T-helper 17 cell (primary cell): Measurements from ENCODE around the gene PGM1. TPM values are rescaled to one million over a fixed set of nuclear protein-coding genes. Genes with fewer than 3 reads are reported as not detected.
"Not testable (repeated sequence)": the region's sequence is repeated elsewhere in the genome, so short reads cannot be mapped to it uniquely, and the experiment has no call there.

Source experiments
- ATAC-seq: fragments of 150-1000 bp; cut with Tn5 transposase; 2 replicates; pipeline ENCODE4 v1.10.0; 2021; ENCODE audit warnings: mild to moderate bottlenecking, moderate library complexity
- DNase-seq, 3 donors: peaks; one replicate each; pipeline versions ENCODE4 v3.0.0 to v3.0.0-alpha.2; 2020 to 2021
- H3K9me3 ChIP-seq: one replicate; pipeline ENCODE4 v1.7.0; 2013; ENCODE audit warnings: low read length, mild to moderate bottlenecking; ENCODE audit not compliant: control insufficient read depth, poor library complexity, severe bottlenecking
- H3K27ac Mint-ChIP-seq: one replicate; pipeline ENCODE4 v1.8.0; 2022; ENCODE audit warnings: mild to moderate bottlenecking, moderate library complexity, mixed read lengths
- H3K27me3 Mint-ChIP-seq: one replicate; pipeline ENCODE4 v1.8.0; 2022; ENCODE audit warnings: mixed read lengths
- H3K36me3 Mint-ChIP-seq: one replicate; pipeline ENCODE4 v1.8.0; 2022; ENCODE audit warnings: low read depth, mixed read lengths
- H3K4me1 Mint-ChIP-seq: one replicate; pipeline ENCODE4 v1.8.0; 2022; ENCODE audit warnings: mild to moderate bottlenecking, mixed read lengths
- H3K4me3 Mint-ChIP-seq: one replicate; pipeline ENCODE4 v1.8.0; 2022; ENCODE audit warnings: mild to moderate bottlenecking, moderate library complexity, mixed read lengths
- total RNA-seq, 4 donors: library from RNA in 2 of 4; stranded (reverse) in 2 of 4; gene quantifications; one replicate each; pipeline ENCODE4 v1.2.3 and lab custom pipeline; 2022 to 2026

PGM1 gene
- total RNA-seq, 2 donors from 2014 or later: 11.7 to 14.2 TPM

DNA sequence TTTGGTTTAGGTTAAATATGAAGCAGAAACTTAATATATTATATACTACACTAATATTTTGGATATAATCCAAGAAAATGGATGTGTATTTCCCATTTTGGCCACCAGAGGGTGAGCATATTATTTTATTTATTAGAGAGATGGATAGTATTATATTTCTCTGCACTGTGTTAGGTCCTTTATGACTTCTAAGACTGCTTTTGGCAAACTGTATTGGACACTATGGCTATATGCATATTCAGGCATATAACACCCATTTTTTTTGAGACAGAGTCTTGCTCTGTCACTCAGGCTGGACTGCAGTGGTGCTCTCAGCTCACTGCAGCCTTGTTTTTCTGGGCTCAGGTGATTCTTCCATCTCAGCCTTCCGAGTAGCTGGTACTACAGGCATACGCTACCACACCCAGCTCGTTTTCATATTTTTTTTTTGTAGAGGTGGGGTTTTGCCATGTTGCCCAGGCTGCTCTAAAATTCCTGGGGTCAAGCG, 17.8 kb upstream of the PGM1 start:
- peaks cover 2% of the 10 kb centered on the region for H3K4me1 Mint-ChIP-seq
- H3K36me3 Mint-ChIP-seq: no peaks in the 10 kb centered on the region
- H3K9me3 ChIP-seq: no peaks in the 10 kb centered on the region
- H3K27ac Mint-ChIP-seq: no peak overlapping the region
- DNase-seq: no peak
- no peaks in the 10 kb centered on the region for H3K27me3 Mint-ChIP-seq
- peak; percentile 51 for ATAC-seq
- H3K4me3 Mint-ChIP-seq: no peak overlapping the region

DNA sequence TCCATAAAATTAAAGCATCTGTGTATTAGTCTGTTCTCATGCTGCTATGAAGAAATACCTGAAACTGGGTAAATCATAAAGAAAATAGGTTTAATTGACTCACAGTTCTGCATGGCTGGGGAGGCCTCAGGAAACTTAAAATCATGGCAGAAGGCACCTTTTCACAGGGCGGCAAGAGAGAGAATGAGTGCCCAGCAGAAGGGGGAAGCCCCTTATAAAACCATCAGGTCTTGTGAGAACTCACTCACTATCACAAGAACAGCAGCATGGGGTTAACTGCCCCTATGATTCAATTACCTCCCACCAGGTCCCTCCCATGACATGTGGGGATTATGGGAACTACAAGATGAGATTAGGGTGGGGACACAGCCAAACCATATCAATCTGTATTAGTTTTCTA, 6.9 kb upstream of the PGM1 start:
- peak overlapping the region; percentile 16 for H3K27ac Mint-ChIP-seq
- not testable (repeated sequence) for H3K27me3 Mint-ChIP-seq, H3K4me3 Mint-ChIP-seq, H3K4me1 Mint-ChIP-seq, H3K36me3 Mint-ChIP-seq, ATAC-seq, DNase-seq, H3K9me3 ChIP-seq

DNA sequence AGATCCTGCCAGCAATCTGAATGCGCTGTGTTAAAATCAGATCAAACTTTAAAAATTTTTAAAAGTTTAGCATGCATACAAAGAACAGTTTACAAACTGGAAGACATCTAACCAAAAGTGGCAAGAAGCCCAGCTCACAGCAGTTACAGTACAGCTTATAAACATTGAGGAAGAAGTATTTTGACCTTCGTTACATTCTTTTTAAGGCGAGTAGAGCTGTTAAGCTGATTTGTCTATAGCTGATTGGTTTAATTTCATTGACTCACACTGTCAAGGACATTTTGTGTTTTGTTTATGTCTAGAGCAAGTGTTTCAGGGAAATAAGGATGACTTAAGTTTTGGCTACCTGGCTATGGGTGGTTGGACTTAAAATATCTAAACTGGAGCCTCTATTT, 3.0 kb upstream of the PGM1 start:
- DNase-seq: no peak
- H3K27ac Mint-ChIP-seq: no peak overlapping the region
- H3K27me3 Mint-ChIP-seq: no peaks in the 10 kb centered on the region
- ATAC-seq: no peak
- H3K9me3 ChIP-seq: no peaks in the 10 kb centered on the region
- H3K4me3 Mint-ChIP-seq: no peak overlapping the region
- no peaks in the 10 kb centered on the region for H3K36me3 Mint-ChIP-seq
- peaks cover 14% of the 10 kb centered on the region for H3K4me1 Mint-ChIP-seq

DNA sequence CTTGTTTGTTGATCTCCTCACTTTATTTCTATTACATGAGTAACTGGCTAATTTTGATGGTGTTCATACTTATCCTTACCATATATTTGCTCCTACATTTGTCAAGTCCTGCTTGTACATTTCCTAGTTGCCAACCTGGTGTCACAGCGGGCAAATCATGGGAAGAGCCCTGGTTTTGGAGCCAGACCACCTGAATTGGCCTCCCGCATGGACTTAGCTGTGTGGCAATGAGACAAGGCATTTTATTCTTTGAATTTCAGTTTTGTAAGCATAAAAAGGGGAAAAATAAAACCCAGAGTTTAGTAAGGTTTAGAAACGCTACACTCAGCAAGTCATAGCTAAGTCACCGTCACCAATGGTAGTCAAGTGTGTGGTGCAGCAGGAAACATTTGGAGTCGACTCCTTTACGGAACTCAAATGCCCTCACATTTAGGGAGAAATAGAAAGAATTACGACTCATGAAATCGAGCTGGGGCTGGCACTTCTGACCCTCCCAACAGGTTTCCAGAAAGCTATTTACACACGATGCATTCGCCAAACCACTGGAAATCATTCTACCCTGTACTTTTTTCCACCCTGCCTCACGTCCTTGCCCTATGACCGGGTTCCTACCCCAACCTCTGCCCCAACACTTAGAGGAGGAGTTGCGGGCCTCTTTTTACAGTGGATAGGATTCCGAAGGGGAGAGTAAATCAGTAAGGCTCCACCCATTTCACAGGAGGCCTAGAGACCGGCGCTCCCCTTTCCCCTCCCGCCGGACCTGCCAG, 492 bp upstream of the PGM1 start:
- Mint-ChIP-seq H3K27me3 (no peaks in the 10 kb centered on the region), H3K4me1 (peaks cover 21% of the 10 kb centered on the region), H3K36me3 (peaks cover 2% of the 10 kb centered on the region), H3K27ac (peak overlapping the region; percentile 96), H3K4me3 (peak overlapping the region; percentile 97)
- DNase-seq (no peak), ATAC-seq (no peak)
- no peaks in the 10 kb centered on the region for H3K9me3 ChIP-seq

DNA sequence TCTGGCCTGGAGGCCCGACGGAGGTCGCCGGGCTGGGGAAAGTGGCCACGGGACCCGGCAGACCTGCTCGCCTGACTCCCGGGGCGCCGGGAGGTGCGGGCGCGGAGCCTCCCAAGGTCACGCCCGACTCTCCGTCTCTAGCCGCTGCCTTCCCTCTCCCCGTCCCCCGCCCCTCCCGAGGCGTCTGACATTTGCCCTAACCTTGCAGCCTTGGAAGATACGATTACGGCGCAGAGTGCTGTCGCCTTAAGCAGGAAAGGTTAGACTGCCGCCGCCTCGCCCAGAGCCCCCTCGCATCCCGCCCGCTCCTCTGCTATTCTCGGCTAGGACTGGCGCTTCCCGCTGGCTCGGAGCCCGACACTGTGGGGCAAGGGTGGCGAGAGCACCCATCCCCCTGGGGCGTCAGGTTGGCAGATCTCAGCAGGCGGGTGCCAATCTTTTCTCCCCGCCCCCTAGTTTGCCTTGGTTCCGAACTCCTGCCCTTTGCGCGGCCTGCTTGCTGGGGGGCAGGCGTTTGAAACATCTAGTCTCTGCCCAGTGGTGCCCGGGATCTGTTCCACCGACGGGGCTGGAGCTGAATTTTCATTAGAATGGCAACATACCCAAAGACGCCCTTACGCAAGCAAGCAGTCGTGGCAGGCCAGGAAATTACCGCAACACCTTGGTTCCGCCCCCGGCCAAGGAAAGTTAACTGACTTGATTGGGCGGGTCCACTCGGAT, 835 bp downstream of the PGM1 start:
- Mint-ChIP-seq H3K4me1 (peaks cover 17% of the 10 kb centered on the region), H3K36me3 (peaks cover 2% of the 10 kb centered on the region), H3K27ac (peak overlapping the region; percentile 96), H3K27me3 (no peaks in the 10 kb centered on the region), H3K4me3 (peak overlapping the region; percentile 97)
- no peaks in the 10 kb centered on the region for H3K9me3 ChIP-seq
- DNase-seq (peak; percentile 55 to 62 (median 61)), ATAC-seq (peak; percentile 72)

DNA sequence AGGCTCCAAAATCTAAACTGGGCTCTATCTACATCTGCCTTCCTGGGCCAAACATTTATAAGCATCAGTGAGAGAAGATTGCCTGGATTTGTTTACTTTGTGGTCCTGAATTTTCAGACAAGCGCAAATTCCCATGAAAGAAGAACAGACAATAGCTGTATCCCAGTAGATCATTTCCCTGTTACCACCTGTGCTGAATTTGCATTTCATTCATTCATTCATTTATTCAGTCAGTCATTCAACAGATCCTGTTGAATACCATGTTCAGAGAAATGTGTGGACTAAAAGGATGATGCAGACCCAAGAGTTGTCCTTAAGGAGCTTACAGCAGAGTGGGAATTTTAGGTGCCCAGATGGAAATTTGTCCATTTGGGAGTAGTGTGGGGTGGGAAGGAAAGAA, 2.2 kb downstream of the PGM1 start:
- no peaks in the 10 kb centered on the region for H3K27me3 Mint-ChIP-seq
- peaks cover 5% of the 10 kb centered on the region for H3K36me3 Mint-ChIP-seq
- H3K9me3 ChIP-seq: no peaks in the 10 kb centered on the region
- no peak for ATAC-seq
- DNase-seq: no peak
- H3K4me3 Mint-ChIP-seq: peak overlapping the region; percentile 49
- peak overlapping the region; percentile 70 for H3K27ac Mint-ChIP-seq
- peaks cover 20% of the 10 kb centered on the region for H3K4me1 Mint-ChIP-seq

DNA sequence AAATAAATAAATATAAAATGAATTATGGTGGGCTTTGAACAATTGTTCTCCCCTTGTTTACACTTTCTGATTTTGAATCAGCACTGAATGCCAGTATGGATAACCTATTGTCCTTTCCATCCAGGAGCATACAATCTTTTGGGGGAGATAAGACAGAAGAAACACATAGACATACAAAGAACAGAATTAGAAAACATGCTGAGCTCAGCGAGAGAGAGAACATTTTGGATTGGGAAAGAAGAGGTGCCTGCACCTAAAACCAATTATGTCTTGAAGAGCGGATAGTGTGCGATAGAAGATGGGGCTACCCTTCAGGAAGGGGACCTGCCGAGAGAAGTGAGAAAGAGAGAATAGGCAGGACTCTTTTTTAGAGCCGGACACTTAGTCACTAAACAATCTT, 6.6 kb downstream of the PGM1 start:
- H3K27ac Mint-ChIP-seq: no peak overlapping the region

DNA sequence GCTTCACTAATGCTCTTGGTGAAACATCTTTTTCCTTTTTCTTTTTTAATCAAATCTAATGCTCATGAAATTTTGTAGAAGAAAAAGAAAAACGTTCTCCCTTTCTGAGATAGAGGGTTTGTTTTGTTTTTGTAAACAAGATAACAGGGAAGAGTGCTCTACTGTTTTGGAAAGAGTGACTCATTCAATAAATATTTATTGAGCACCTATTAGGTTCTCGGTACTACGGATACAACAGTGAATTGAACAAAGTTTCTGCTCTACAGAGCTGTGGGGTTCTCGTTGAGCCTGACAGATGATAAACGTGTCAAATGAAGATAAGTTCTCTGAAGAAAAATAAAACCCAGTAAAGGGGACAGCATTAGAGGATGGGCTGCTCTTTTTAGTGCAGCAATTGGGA, 7.0 kb downstream of the PGM1 start:
- Mint-ChIP-seq H3K4me1 (peaks cover 24% of the 10 kb centered on the region), H3K4me3 (no peak overlapping the region), H3K27me3 (no peaks in the 10 kb centered on the region), H3K27ac (no peak overlapping the region), H3K36me3 (peaks cover 8% of the 10 kb centered on the region)
- H3K9me3 ChIP-seq: no peaks in the 10 kb centered on the region
- DNase-seq (no peak), ATAC-seq (no peak)

More for the DNA sequence above, 6.6 kb downstream of the PGM1 start:
- peaks cover 8% of the 10 kb centered on the region for H3K36me3 Mint-ChIP-seq
- no peaks in the 10 kb centered on the region for H3K9me3 ChIP-seq
- no peak for ATAC-seq
- no peak for DNase-seq
- H3K27me3 Mint-ChIP-seq: no peaks in the 10 kb centered on the region
- peaks cover 23% of the 10 kb centered on the region for H3K4me1 Mint-ChIP-seq
- H3K4me3 Mint-ChIP-seq: no peak overlapping the region

DNA sequence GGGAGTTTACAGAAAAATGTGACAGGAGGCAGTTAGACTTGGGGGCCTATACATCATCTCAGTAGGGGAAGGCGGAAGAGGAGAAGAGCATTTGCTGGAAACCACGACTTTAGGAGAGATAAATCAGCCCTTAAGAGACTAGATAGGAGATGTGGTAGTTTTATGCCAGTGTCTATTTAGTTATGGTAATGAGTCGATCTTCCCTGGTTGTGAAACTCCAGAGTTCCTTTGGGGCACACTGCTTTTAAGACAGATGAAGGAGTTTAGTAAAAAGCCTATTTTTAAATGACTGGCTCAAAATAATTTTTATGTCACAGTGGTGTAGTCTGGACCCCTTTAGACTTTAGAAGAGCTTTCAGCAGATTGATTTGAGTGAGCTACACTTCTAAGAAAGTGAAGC, 7.8 kb downstream of the PGM1 start:
- no peaks in the 10 kb centered on the region for H3K9me3 ChIP-seq
- no peaks in the 10 kb centered on the region for H3K27me3 Mint-ChIP-seq
- DNase-seq (no peak), ATAC-seq (no peak)
- H3K36me3 Mint-ChIP-seq: peaks cover 8% of the 10 kb centered on the region
- no peak overlapping the region for H3K4me3 Mint-ChIP-seq
- peak overlapping the region; percentile 47 for H3K27ac Mint-ChIP-seq
- peaks cover 21% of the 10 kb centered on the region for H3K4me1 Mint-ChIP-seq

DNA sequence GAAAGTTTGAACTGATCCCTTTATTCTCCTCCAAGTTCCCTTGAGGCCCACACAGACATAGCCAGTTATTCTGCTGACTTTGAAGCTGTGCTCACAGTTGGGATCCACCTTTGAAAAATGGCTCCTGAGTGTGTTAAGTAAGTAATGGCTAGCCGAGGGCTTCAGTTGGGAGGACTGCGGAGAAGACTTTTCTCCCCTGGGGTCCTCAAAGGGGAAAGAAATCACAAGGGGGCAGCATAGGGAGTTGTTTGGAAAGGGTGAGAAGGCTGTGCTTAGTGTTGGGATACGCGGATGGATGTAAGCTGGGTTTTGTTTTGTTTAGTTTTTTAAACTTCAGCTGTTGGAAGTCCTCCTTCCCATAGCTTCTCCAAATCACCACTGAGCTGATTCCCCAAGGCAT, 8.3 kb downstream of the PGM1 start:
- ATAC-seq (no peak), DNase-seq (no peak)
- Mint-ChIP-seq H3K4me3 (no peak overlapping the region), H3K36me3 (peaks cover 8% of the 10 kb centered on the region), H3K27me3 (no peaks in the 10 kb centered on the region), H3K27ac (peak overlapping the region; percentile 47), H3K4me1 (peaks cover 21% of the 10 kb centered on the region)
- H3K9me3 ChIP-seq: no peaks in the 10 kb centered on the region

DNA sequence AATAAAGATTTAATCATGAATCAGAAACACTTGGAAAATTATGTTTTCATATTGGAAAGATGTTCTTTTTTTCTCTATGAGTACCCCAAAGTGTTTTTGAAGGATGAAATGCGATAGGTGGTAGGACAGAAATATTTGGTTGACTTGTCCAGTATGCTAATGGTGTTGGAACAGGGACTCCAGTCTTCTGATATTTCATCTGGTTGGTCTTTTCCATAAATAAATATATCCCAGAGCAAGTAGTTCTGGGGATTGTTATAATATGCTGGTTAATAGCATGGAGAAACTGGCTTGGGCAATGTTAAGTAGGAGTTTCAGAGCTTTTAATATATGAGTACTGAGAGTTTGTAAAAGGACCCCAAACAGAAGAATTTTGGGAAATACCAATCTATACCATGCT, 8.7 kb downstream of the PGM1 start:
- Mint-ChIP-seq H3K4me1 (peaks cover 19% of the 10 kb centered on the region), H3K27ac (no peak overlapping the region), H3K27me3 (no peaks in the 10 kb centered on the region), H3K36me3 (peaks cover 8% of the 10 kb centered on the region), H3K4me3 (no peak overlapping the region)
- no peaks in the 10 kb centered on the region for H3K9me3 ChIP-seq
- ATAC-seq (no peak), DNase-seq (no peak)

DNA sequence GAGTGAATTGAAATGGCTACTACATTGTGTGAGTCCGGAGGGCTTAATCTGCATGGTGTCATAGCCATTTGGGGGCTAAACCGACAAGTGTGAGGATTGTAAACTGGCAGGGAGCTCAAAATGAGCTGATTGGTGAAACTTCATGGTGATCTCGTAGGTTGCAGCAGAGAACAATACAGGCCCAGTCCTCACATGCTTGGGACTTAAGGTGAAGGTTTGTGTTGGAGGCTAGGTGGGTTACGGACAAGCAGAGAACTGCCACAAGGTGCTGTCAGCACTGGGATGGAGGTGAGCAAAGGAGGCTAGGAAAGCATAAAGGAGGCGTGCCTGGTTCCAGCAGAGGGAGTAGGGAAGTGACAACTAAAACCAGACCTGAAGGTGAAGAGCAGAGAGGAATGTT, 9.4 kb downstream of the PGM1 start:
- Mint-ChIP-seq H3K4me1 (peaks cover 18% of the 10 kb centered on the region), H3K4me3 (no peak overlapping the region), H3K27me3 (no peaks in the 10 kb centered on the region), H3K36me3 (peaks cover 8% of the 10 kb centered on the region), H3K27ac (no peak overlapping the region)
- ATAC-seq (no peak), DNase-seq (no peak)
- no peaks in the 10 kb centered on the region for H3K9me3 ChIP-seq

DNA sequence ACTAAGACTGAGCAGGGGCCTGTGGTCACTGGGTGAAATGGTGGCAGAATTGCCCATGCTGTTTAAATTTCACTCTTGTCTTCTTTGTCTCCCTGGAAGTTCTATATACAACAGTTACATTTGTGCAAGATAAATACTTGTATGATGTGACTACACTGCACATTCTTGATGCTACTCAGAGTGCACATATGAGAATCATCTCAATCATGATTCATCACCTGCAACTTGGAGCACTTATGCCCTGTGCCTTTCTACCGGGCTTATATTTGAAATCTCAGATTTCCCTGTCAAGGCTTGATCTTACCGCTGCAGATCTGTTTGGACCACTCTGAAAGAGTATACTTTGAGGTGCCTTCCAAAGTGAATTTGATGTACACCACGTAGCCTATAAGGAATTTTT, 10.6 kb downstream of the PGM1 start:
- ATAC-seq (no peak), DNase-seq (no peak)
- H3K36me3 Mint-ChIP-seq: peaks cover 8% of the 10 kb centered on the region
- no peaks in the 10 kb centered on the region for H3K27me3 Mint-ChIP-seq
- no peak overlapping the region for H3K27ac Mint-ChIP-seq
- H3K4me1 Mint-ChIP-seq: peaks cover 23% of the 10 kb centered on the region
- H3K9me3 ChIP-seq: no peaks in the 10 kb centered on the region
- no peak overlapping the region for H3K4me3 Mint-ChIP-seq

DNA sequence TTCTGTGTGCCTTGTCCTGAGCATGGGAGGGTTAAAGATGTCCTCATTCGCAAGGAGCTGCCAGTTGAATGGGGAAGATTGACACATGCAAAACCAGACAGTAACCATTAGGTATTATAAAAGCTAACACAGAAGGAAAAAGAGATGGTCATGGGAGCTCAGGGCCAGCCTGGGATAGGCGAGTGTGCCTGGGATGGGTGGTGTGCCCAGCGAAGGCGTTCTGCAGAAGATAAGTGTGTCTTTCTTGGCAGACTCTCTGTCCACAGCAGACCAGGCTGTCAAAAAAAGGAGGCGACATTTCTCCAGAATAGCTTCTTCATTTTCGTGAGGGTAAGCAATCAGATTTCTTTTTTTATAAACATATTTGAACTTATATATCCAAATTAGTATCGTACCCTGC, 14.1 kb downstream of the PGM1 start:
- peaks cover 26% of the 10 kb centered on the region for H3K4me1 Mint-ChIP-seq
- no peaks in the 10 kb centered on the region for H3K27me3 Mint-ChIP-seq
- H3K4me3 Mint-ChIP-seq: no peak overlapping the region
- no peak for DNase-seq
- ATAC-seq: no peak
- H3K27ac Mint-ChIP-seq: no peak overlapping the region
- H3K9me3 ChIP-seq: no peaks in the 10 kb centered on the region
- peaks cover 5% of the 10 kb centered on the region for H3K36me3 Mint-ChIP-seq
